Gastrocnemius medialis (tissue), 4 donors: ENCODE data around the gene PKNOX2. TPM values are rescaled to one million over a fixed set of nuclear protein-coding genes. Genes with fewer than 3 reads are reported as not detected.

Experiments used
- ATAC-seq, 2 donors: fragments of 150-250 bp; one replicate each; pipeline ENCODE4 v1.9.1; 2016
- DNase-seq, 2 donors: peaks; one replicate each; pipeline ENCODE4 v3.0.0-alpha.2; 2019
- H3K27ac ChIP-seq, 4 donors: fragments of 200-600 bp; sonication (generic); 1 replicate in 1 of 4; 2 replicates in 3 of 4; pipeline ENCODE4 v1.5.1; 2016 to 2018; ENCODE audit warnings: mild to moderate bottlenecking in 2 of 4, moderate library complexity in 1 of 4
- H3K27me3 ChIP-seq, 3 donors: fragments of 200-600 bp; sonication (generic) in 2 of 3; 1 replicate in 1 of 3; 2 replicates in 2 of 3; pipeline versions ENCODE4 v1.5.1 to v1.6.0; 2016 to 2019; ENCODE audit warnings: mild to moderate bottlenecking in 1 of 3, moderate library complexity in 1 of 3
- H3K36me3 ChIP-seq, 2 donors: fragments of 200-600 bp; sonication (generic) in 1 of 2; one replicate each; pipeline ENCODE4 v1.5.1; 2017 to 2018
- H3K4me1 ChIP-seq, 2 donors: fragments of 200-600 bp; sonication (generic) in 1 of 2; one replicate each; pipeline ENCODE4 v1.5.1; 2016 to 2017; ENCODE audit warnings: mild to moderate bottlenecking in 2 of 2
- H3K4me3 ChIP-seq, 4 donors: fragments of 200-600 bp; sonication (generic) in 3 of 4; 1 replicate in 1 of 4; 2 replicates in 3 of 4; pipeline ENCODE4 v1.5.1; 2016 to 2019; ENCODE audit warnings: mild to moderate bottlenecking in 2 of 4
- H3K9me3 ChIP-seq, 3 donors: fragments of 200-600 bp; sonication (generic) in 2 of 3; 1 replicate in 1 of 3; 2 replicates in 2 of 3; pipeline ENCODE4 v1.5.1; 2016 to 2019
- CTCF ChIP-seq, 5 experiments: fragments of 450-650 bp in 3 of 5; fragments of 200-600 bp in 2 of 5; sonication (generic) in 2 of 5; IDR thresholded peaks in 4 of 5; conservative IDR thresholded peaks in 1 of 5; 1 replicate in 4 of 5; 2 replicates in 1 of 5; pipeline ENCODE4 v1.5.1; 2016 to 2019; ENCODE audit warnings: antibody characterized with exemption in 5 of 5, mild to moderate bottlenecking in 3 of 5, moderate library complexity in 3 of 5
- POLR2A ChIP-seq, 2 donors: fragments of 450-650 bp; IDR thresholded peaks; one replicate each; pipeline ENCODE4 v1.6.1; 2017; ENCODE audit warnings: antibody characterized with exemption in 2 of 2, mild to moderate bottlenecking in 2 of 2, moderate library complexity in 2 of 2
- in situ Hi-C, 4 donors: fragments of 200-750 bp; cut with MboI; loops; one replicate each; pipeline versions ENCODE4 v1.15.0 to v1.8.0; 2017; ENCODE audit warnings: low sequenced_read_pairs in 4 of 4
- intact Hi-C: fragments of 100-400 bp; cut with DNase I; formaldehyde crosslinking; loops from one replicate; pipeline ENCODE4 v1.15.1; 2023; ENCODE audit warnings: low total_unique reads
- total RNA-seq, 4 donors: library from RNA; depleted of rRNA; stranded (reverse); fragments of >200 nt; gene quantifications; one replicate each; pipeline versions ENCODE4 v1.1.0 to v1.2.3, GENCODE V29; 2016

The PKNOX2 gene
- total RNA-seq, 4 donors from 2014 or later, result 3.7 to 11.7 (median 6.0) TPM

- no peaks in the 10 kb centered on the region for H3K27me3 ChIP-seq
- no peak for DNase-seq
- no peak for ATAC-seq
- TF ChIP-seq POLR2A (IDR thresholded peaks at IDR 0.05), result no peak
- TF ChIP-seq CTCF (IDR thresholded peaks at IDR 0.05 in 4 of 5, conservative IDR thresholded peaks at IDR 0.05 in 1 of 5), result no peak
- peaks cover 2 to 12% of the 10 kb centered on the region in 2 donors for H3K4me1 ChIP-seq
- intact Hi-C loops, result no loop called here
- in situ Hi-C loops, result no loop called here
- no peaks in the 10 kb centered on the region for H3K36me3 ChIP-seq
- H3K9me3 ChIP-seq, result no peaks in the 10 kb centered on the region
- H3K27ac ChIP-seq, result no peak overlapping the region
- no peak overlapping the region for H3K4me3 ChIP-seq
Observed at GRCh38 chr11:125289419-125290098, 125.0 kb downstream of the PKNOX2 start.

- DNase-seq (no peak), ATAC-seq (no peak)
- Histone ChIP-seq H3K36me3 (no peaks in the 10 kb centered on the region), H3K4me3 (no peak overlapping the region), H3K9me3 (no peaks in the 10 kb centered on the region), H3K27me3 (no peaks in the 10 kb centered on the region), H3K4me1 (peaks cover 0 to 9% of the 10 kb centered on the region in 2 donors), H3K27ac (no peak overlapping the region)
- in situ Hi-C loops, result no loop called here
- intact Hi-C loops, result no loop called here
- TF ChIP-seq POLR2A (IDR thresholded peaks at IDR 0.05) (no peak), CTCF (IDR thresholded peaks at IDR 0.05 in 4 of 5, conservative IDR thresholded peaks at IDR 0.05 in 1 of 5) (no peak)
Observed at GRCh38 chr11:125290263-125290662, 125.7 kb downstream of the PKNOX2 start.

GRCh38 chr11:125292100-125292499 is 127.5 kb downstream of the PKNOX2 start:
- no peak for DNase-seq
- Histone ChIP-seq H3K27ac (no peak overlapping the region), H3K9me3 (no peaks in the 10 kb centered on the region), H3K27me3 (no peaks in the 10 kb centered on the region), H3K4me1 (peaks cover 0 to 8% of the 10 kb centered on the region in 2 donors), H3K36me3 (no peaks in the 10 kb centered on the region), H3K4me3 (no peak overlapping the region)
- no peak for ATAC-seq
- intact Hi-C loops (no loop called here), in situ Hi-C loops (no loop called here)
- no peak for TF ChIP-seq POLR2A (IDR thresholded peaks at IDR 0.05)
- no peak for TF ChIP-seq CTCF (IDR thresholded peaks at IDR 0.05 in 4 of 5, conservative IDR thresholded peaks at IDR 0.05 in 1 of 5)

- H3K4me1 ChIP-seq, result no peaks in the 10 kb centered on the region
- TF ChIP-seq POLR2A (IDR thresholded peaks at IDR 0.05), result no peak
- no peak for TF ChIP-seq CTCF (IDR thresholded peaks at IDR 0.05 in 4 of 5, conservative IDR thresholded peaks at IDR 0.05 in 1 of 5)
- H3K9me3 ChIP-seq, result no peaks in the 10 kb centered on the region
- no peaks in the 10 kb centered on the region for H3K36me3 ChIP-seq
- ATAC-seq (no peak), DNase-seq (no peak)
- intact Hi-C loops, result no loop called here
- no peak overlapping the region for H3K27ac ChIP-seq
- H3K27me3 ChIP-seq, result no peaks in the 10 kb centered on the region
- in situ Hi-C loops, result no loop called here
- no peak overlapping the region for H3K4me3 ChIP-seq
Observed at GRCh38 chr11:125293596-125293995, 129.0 kb downstream of the PKNOX2 start.

GRCh38 chr11:125295931-125296330 is 131.4 kb downstream of the PKNOX2 start:
- Histone ChIP-seq H3K27ac (no peak overlapping the region), H3K36me3 (no peaks in the 10 kb centered on the region), H3K27me3 (no peaks in the 10 kb centered on the region), H3K9me3 (no peaks in the 10 kb centered on the region), H3K4me1 (peaks cover 19 to 22% of the 10 kb centered on the region in 2 donors), H3K4me3 (no peak overlapping the region)
- in situ Hi-C loops (no loop called here), intact Hi-C loops (loop anchor here (5.0 kb wide), 1 partner anchor 106 kb away; no protein-coding TSS in a partner anchor)
- TF ChIP-seq CTCF (IDR thresholded peaks at IDR 0.05 in 4 of 5, conservative IDR thresholded peaks at IDR 0.05 in 1 of 5) (no peak), POLR2A (IDR thresholded peaks at IDR 0.05) (no peak)
- DNase-seq (no peak), ATAC-seq (no peak)
